IMR-90 (cell line): ENCODE measurements around the gene NLRC5. TPM values are rescaled to one million over a fixed set of nuclear protein-coding genes. Genes with fewer than 3 reads are reported as not detected.

Experiments
- ATAC-seq: fragments of 200-7000 bp; cut with Tn5 transposase; 2 replicates; pipeline ENCODE4 v1.9.1; 2020; ENCODE audit warnings: low read depth, mild to moderate bottlenecking, moderate library complexity
- BruUV-seq: library from RNA; stranded (reverse); fragments of 400-500 nt; replicated peaks from 2 replicates; lab custom pipeline; 2021; lab: Mats Ljungman, UMichigan
- CTCF ChIA-PET: fragments of 300-600 bp; formaldehyde crosslinking; extraction: SDS; loops from one replicate; lab custom pipeline; 2021; ENCODE audit warnings: antibody characterized with exemption; lab: Yijun Ruan, JAX
- POLR2A ChIA-PET: fragments of 300-600 bp; sonication (Branson Sonifier 250); formaldehyde crosslinking; loops from one replicate; lab custom pipeline; 2022; ENCODE audit warnings: antibody characterized with exemption; ENCODE audit not compliant: unreplicated experiment; lab: Charles Lee
- DNase-seq: peaks from one replicate; pipeline ENCODE4 v3.0.0; 2013
- H2AFZ ChIP-seq: replicated peaks from 2 replicates; pipeline ENCODE3; 2013; ENCODE audit warnings: low read length, mild to moderate bottlenecking; ENCODE audit not compliant: poor library complexity
- H2AK5ac ChIP-seq: 2 replicates; pipeline ENCODE4 v1.6.1; 2013; ENCODE audit warnings: low read depth, low read length, inconsistent platforms
- H2AK9ac ChIP-seq: replicated peaks from 2 replicates; pipeline ENCODE3; 2013; ENCODE audit warnings: mild to moderate bottlenecking, low read depth, low read length, moderate library complexity; ENCODE audit not compliant: poor library complexity
- H2BK120ac ChIP-seq: 2 replicates; pipeline ENCODE4 v1.6.1; 2013; ENCODE audit warnings: low read depth, low read length, inconsistent platforms
- H2BK15ac ChIP-seq: 3 replicates; pipeline ENCODE4 v1.6.1; 2013; ENCODE audit warnings: low read depth, low read length, inconsistent platforms
- H2BK20ac ChIP-seq: 2 replicates; pipeline ENCODE4 v1.6.1; 2013; ENCODE audit warnings: low read depth, mild to moderate bottlenecking, inconsistent platforms, low read length, moderate library complexity
- H2BK5ac ChIP-seq: 2 replicates; pipeline ENCODE4 v1.6.1; 2013; ENCODE audit warnings: mild to moderate bottlenecking, low read depth, low read length, inconsistent platforms; ENCODE audit not compliant: poor library complexity, severe bottlenecking
- H3K14ac ChIP-seq: replicated peaks from 2 replicates; pipeline ENCODE4 v1.6.1; 2013; ENCODE audit warnings: low read depth, low read length, inconsistent platforms
- H3K18ac ChIP-seq: 2 replicates; pipeline ENCODE4 v1.6.1; 2013; ENCODE audit warnings: low read depth, low read length, control low read depth
- H3K23ac ChIP-seq: 2 replicates; pipeline ENCODE4 v1.6.1; 2013; ENCODE audit warnings: low read depth, low read length, inconsistent platforms
- H3K27ac ChIP-seq: 2 replicates; pipeline ENCODE4 v1.5.1; 2013; ENCODE audit warnings: mild to moderate bottlenecking, control low read depth, low read length; ENCODE audit not compliant: insufficient read depth
- H3K27me3 ChIP-seq: 2 replicates; pipeline ENCODE4 v1.6.1; 2013; ENCODE audit warnings: low read length; ENCODE audit not compliant: control insufficient read depth, insufficient read depth
- H3K36me3 ChIP-seq: 2 replicates; pipeline ENCODE4 v1.6.1; 2013; ENCODE audit warnings: low read length, mixed read lengths; ENCODE audit not compliant: control insufficient read depth, insufficient read depth
- H3K4ac ChIP-seq: 2 replicates; pipeline ENCODE4 v1.6.1; 2013; ENCODE audit warnings: low read depth, low read length, inconsistent platforms
- H3K4me1 ChIP-seq: 2 replicates; pipeline ENCODE4 v1.6.1; 2013; ENCODE audit warnings: low read length, mixed read lengths; ENCODE audit not compliant: control insufficient read depth, insufficient read depth
- H3K4me2 ChIP-seq: 2 replicates; pipeline ENCODE4 v1.6.1; 2013; ENCODE audit warnings: low read depth, mild to moderate bottlenecking, control low read depth, low read length, moderate library complexity
- H3K4me3 ChIP-seq: 2 replicates; pipeline ENCODE4 v1.5.1; 2013; ENCODE audit warnings: low read depth, mild to moderate bottlenecking, control low read depth, low read length, moderate library complexity; ENCODE audit not compliant: insufficient read depth
- H3K56ac ChIP-seq: 2 replicates; pipeline ENCODE4 v1.6.1; 2013; ENCODE audit warnings: low read length, inconsistent platforms; ENCODE audit not compliant: insufficient read depth; ENCODE audit errors: extremely low read depth
- H3K79me1 ChIP-seq, 2 experiments: 2 replicates each; pipeline ENCODE4 v1.6.1; 2013; ENCODE audit warnings: low read length in 2 of 2, inconsistent platforms in 1 of 2, low read depth in 1 of 2
- H3K9ac ChIP-seq: 2 replicates; pipeline ENCODE4 v1.6.1; 2013; ENCODE audit warnings: low read depth, low read length, control low read depth
- H3K9me1 ChIP-seq: 2 replicates; pipeline ENCODE4 v1.6.1; 2013; ENCODE audit warnings: low read length, inconsistent platforms; ENCODE audit not compliant: insufficient read depth
- H3K9me3 ChIP-seq: 2 replicates; pipeline ENCODE4 v1.6.1; 2013; ENCODE audit warnings: low read length; ENCODE audit not compliant: control insufficient read depth, insufficient read depth
- H4K20me1 ChIP-seq: 2 replicates; pipeline ENCODE4 v1.6.1; 2013; ENCODE audit warnings: low read length, inconsistent platforms; ENCODE audit not compliant: insufficient read depth
- H4K5ac ChIP-seq: 2 replicates; pipeline ENCODE4 v1.6.1; 2013; ENCODE audit warnings: mild to moderate bottlenecking, low read depth, low read length, control low read depth
- H4K8ac ChIP-seq, 2 experiments: 2 replicates each; pipeline ENCODE4 v1.6.1; 2013; ENCODE audit warnings: low read depth in 2 of 2, low read length in 2 of 2, control low read depth in 1 of 2, inconsistent platforms in 1 of 2
- H4K91ac ChIP-seq: 2 replicates; pipeline ENCODE4 v1.6.1; 2013; ENCODE audit warnings: low read depth, low read length, inconsistent platforms; ENCODE audit not compliant: insufficient read depth
- POLR2A ChIP-seq: IDR thresholded peaks from 2 replicates; pipeline ENCODE4 v1.6.1; 2012; ENCODE audit warnings: mild to moderate bottlenecking, low read depth, low read length
- SMC3 ChIP-seq: fragments of 150-350 bp; IDR thresholded peaks from 2 replicates; pipeline ENCODE4 v1.6.1; 2016; ENCODE audit warnings: low read depth, mild to moderate bottlenecking, antibody characterized with exemption, low read length, moderate library complexity
- WGBS, 2 experiments: methylation state at CpG; one replicate each; pipeline versions ENCODE4 v1.1.5 to v1.1.7; 2013; ENCODE audit warnings: missing lambda C conversion rate in 2 of 2; ENCODE audit not compliant: insufficient read length in 1 of 2; ENCODE audit errors: extremely low coverage in 2 of 2; 5-methylcytosine and 5-hydroxymethylcytosine counted together
- dilution Hi-C: fragments of 300-500 bp; cut with HindIII; formaldehyde crosslinking; loops from one replicate; pipeline ENCODE4 v1.14.3; 2018; ENCODE audit warnings: low sequenced_read_pairs; ENCODE audit not compliant: unreplicated experiment
- in situ Hi-C: fragments of 300-500 bp; cut with MboI; formaldehyde crosslinking; loops from 3 replicates; pipeline ENCODE4 v1.14.3; 2019; ENCODE audit warnings: low sequenced_read_pairs, inconsistent platforms, mixed read lengths
- intact Hi-C: fragments of 100-400 bp; cut with micrococcal nuclease; formaldehyde crosslinking; loops from 2 replicates; pipeline ENCODE4 v1.10.0; 2022
- polyA plus RNA-seq, 3 experiments: library from polyadenylated mRNA; depleted of rRNA; stranded (reverse); fragments of >200 nt; gene quantifications; 2 replicates each; pipeline ENCODE4 v1.2.3, GENCODE V29; 2012; ENCODE audit warnings: low replicate concordance in 1 of 3
- total RNA-seq: library from RNA; depleted of rRNA; stranded (reverse); fragments of >200 nt; gene quantifications from 2 replicates; pipeline ENCODE4 v1.2.3, GENCODE V29; 2012

Gene NLRC5
- total and polyA plus RNA-seq, 2 of the 4 experiments (the other 2 are of a cell fraction) = 9.1 to 14.9 TPM

DNA sequence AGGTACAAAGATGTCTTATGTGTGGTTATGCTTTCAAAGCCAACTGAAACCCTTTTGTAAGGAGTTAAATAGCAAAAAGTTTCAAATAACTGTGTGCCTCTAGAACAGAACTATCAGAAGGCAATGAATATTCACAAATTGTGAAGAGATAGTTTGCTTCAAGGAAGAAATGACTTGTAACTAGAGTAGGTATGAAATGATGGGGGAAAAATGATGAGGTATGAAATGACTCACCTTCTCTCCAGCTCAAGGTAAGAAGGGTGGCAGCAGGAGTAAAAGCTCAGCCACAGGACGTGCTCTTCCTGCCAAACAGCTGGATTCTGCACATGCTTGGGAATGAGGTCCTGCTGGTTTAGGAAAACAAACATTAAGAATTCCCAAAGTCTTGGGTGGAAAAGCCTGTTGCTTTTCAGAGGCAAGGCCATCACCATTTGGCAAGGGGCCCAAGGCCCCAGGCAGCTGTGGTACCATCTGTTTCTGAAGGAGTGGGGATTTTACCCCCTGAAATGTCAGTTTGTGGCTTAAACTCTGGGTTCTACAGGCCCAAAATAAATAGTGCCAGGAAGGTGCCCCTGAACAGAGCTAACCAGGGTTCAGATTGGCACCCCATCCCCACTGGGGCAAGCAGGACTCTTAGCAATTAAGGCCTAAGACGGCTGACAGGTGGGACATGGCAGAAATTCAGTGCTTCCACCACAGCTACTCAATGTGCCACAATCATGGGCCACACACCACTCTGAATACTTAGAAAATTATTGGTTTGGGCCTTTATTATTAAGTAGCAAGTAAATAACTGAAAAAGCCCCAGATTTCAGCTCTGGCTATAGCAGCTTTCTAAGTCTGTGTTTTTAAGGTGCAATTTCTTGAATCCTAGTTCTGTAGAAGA lies 44.2 kb upstream of the NLRC5 start:
- Histone ChIP-seq H3K23ac (no peak overlapping the region), H3K79me1 (peaks cover 8 to 31% of the 10 kb centered on the region in 2 experiments), H2BK5ac (peak overlapping the region; percentile 13), H4K8ac (peak overlapping the region in 1 of 2 experiments; percentile 15; a peak in 1 of 4 replicates), H2BK20ac (no peak overlapping the region), H4K5ac (no peak overlapping the region), H3K27ac (peak overlapping the region; percentile 27; the same call in 1 of the 2 replicates), H3K4me2 (no peak overlapping the region), H3K4me3 (no peak overlapping the region), H2BK15ac (no peak overlapping the region), H3K9me1 (peaks cover 9% of the 10 kb centered on the region; the same call in 1 of the 2 replicates), H4K91ac (no peak overlapping the region), H3K9me3 (no peaks in the 10 kb centered on the region), H3K36me3 (peaks cover 38% of the 10 kb centered on the region), H2AK5ac (no peak overlapping the region), H2AK9ac (peak overlapping the region; percentile 42), H2BK120ac (no peak overlapping the region), H3K4ac (no peak overlapping the region), H3K9ac (no peak overlapping the region), H3K14ac (no peak overlapping the region), H3K27me3 (no peaks in the 10 kb centered on the region), H3K56ac (no peak overlapping the region), H3K18ac (no peak overlapping the region), H2AFZ (no peak overlapping the region), H4K20me1 (peaks cover 59% of the 10 kb centered on the region; the same call in 1 of the 2 replicates), H3K4me1 (peaks cover 6% of the 10 kb centered on the region)
- ChIA-PET CTCF (no interaction called here), POLR2A (interaction anchor here (0.6 kb wide), 1 partner anchor 130 kb away, joined by 4 read pairs; no protein-coding TSS in a partner anchor)
- no peak for TF ChIP-seq SMC3
- TF ChIP-seq POLR2A = peak; percentile 52
- intact Hi-C loops = no loop called here
- peak; percentile 9; the same call in 1 of the 2 replicates for ATAC-seq
- WGBS, 2 experiments = 22% methylated on average over 1 of the region's 2 CpGs; no CpG with 5 or more reads in 1 of the 2 experiments
- BruUV-seq = no TSS peak
- in situ Hi-C loops = no loop called here
- dilution Hi-C loops = no loop called here
- DNase-seq = peak; percentile 69
